GM18519 (cell line): ENCODE measurements around the gene SIRPA.

Experiments used
- ATAC-seq: cut with Tn5 transposase; IDR thresholded peaks from one replicate; pipeline ENCODE4 v1.9.1; 2021; ENCODE audit warnings: mild to moderate bottlenecking, moderate library complexity; ENCODE audit not compliant: unreplicated experiment, low FRiP score

SIRPA gene

DNA sequence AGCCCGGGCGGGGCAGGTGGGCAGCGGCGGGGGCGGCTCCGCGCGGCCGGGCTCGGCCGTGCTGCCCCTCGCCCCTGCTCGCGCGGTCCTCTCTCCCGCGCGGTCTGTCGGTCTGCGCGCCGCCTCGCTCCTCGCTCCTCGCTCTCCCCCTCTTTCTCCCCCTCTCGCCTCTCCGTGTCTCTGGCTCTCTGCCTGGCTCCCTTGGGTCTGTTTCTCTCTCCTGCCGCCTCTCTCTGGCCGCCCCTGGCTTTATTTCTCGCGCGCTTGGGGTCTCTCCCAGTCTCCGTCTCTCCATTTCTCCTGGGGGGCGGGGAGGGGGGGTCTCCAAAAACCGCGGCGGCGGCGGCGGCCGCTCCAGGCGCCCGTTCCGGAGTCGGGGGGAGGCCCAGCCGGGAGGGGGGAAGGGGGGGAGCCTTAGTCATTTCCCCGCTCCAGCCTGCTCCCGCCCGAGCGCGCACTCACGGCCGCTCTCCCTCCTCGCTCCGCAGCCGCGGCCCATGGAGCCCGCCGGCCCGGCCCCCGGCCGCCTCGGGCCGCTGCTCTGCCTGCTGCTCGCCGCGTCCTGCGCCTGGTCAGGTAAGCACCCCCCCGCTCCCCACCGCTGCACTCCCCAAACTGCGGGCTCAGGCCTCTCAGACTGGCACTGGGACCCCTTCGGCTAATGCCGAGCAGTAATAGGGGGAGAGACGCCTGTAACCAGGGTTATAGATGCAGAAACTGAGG is at the start of gene SIRPA:
SIRPA (plus strand) TSS at position 457 of the 723 bp plus-strand sequence; CDS start at position 498, 41 bp downstream.
- ATAC-seq, result no peak

DNA sequence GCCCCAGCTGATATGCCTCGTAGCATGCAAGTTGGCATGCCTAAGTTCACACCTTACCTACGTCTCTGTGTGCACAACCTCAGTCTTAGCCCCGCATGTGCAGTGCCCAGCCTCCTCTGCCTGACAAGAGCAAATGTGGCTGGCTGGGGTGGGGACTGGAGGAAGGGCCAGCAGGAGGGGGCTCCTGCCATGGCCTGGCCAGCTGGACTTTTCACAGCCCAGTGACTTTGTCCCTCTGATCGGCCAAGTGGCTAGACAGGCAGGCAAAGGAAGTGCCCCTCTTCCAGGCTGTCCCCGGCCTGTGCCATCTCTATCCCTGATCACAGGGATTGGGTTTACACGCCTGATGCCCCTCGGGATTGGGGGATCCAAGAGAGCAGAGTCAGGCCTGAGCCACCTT is 49.5 kb upstream of the SIRPA start:
- ATAC-seq, result no peak

DNA sequence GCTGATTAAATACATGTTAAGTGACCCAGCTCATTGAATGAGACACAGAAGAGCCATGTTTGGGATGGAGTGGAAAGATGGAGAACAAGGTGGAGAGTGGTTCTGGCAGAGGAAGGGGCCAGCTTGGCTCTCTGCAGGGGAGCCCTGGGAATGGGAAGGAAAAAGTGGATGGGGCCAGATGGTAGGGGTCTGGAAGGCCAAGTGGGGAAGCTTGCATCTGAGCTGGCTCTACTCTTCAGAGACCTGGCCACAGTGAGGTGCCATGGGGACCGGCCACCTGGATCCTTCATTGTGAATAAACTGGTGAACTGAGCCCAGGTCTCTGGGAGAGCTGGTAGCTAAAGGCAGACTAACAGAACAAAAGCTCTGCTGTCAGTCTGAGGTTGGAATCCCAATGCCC is 48.9 kb upstream of the SIRPA start:
- ATAC-seq, result no peak

DNA sequence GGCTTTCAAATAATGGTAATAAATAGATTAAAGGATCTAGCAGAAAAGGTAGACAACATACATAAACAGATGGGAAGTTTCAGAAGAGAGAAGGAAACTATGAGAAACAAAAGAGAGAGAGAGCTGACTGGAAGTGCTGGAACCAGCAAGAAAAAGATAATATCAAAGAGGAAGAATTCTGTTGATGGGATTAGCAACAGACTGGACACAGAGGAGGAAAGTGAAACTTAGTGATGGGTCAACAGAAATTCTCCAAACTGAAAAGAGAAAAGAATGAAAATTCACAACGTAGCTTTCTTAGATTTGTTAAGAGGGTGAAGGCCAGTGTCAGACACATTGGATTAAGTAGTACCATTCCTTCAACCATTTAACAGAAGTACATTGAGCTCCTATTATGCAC is 48.3 kb upstream of the SIRPA start:
- ATAC-seq, result no peak

DNA sequence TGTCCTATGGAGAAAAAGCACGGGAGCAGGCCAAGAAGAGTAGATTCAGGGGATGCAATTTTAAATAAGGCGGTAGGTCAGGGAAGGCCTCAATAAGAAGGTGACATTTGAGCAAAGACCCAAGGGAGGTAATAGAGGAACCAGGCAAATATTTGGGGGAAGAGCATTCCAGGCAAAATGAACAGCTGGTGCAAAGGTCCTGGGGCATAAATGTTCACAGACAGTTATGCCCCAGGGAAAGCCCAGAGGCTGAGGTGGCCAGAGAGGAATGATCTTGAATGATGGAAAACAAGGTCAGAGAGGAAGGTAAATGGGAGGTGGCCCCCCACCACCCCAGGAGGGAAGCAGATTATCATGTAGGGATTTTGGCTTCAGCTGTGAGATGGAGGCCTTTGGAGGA is 47.4 kb upstream of the SIRPA start:
- no peak for ATAC-seq

DNA sequence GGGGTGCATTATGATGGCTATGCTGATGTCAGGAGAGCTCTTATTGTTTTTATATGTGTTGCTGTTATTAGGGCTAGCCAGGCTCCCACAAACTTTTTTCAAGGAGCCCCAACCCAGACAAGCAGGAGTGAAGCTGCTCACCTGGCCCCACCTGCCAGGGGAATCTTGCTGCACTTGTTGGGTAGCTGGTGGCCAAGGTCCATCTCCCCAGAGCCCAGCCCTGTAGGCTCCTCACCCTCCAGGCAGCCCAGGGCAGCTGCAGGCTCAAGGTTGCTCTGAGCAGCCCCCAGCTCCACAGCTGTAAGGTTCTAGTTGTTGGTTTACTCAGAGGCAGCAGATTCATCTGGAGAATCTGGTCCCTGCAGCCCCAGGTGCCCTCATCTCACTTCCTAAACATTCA is 46.8 kb upstream of the SIRPA start:
- no peak for ATAC-seq

DNA sequence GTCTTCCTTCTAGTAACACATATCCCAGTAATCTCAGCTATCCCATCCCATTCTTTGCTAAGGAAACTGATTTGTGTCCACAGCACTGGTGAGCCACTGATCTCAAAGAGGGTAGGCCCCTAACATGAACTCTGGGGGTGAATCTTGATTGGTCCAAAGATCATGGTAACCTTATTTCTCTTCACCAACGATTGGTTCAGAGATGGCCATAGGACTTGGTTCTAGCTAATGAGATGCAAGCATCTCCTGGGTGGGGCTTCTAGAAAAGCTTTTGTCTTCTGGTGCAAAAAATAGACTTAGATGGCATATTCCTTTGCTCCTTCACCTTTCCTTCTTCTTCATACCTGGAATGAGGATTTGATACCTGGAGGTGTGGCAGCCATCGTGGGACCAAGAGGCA is 43.8 kb upstream of the SIRPA start:
- no peak for ATAC-seq

DNA sequence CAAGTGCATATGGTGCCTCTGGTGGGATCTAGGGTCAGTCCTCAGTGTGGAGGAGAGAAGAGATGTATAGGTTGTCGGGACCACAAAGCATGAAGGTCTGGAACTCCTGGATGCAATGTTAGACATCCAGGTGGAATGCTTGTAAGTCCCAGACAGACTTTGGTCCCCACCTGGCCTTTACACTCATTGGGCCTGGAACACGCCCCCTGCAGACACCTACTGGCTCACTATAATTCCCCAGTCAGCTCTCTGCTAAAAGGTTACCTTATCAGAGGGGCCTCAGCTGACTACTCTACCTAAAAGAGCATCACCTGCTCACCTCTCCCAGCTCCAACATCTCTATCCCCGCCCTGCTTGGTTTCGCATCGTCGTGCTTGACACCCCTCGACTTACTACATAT is 41.7 kb upstream of the SIRPA start:
- ATAC-seq, result no peak

DNA sequence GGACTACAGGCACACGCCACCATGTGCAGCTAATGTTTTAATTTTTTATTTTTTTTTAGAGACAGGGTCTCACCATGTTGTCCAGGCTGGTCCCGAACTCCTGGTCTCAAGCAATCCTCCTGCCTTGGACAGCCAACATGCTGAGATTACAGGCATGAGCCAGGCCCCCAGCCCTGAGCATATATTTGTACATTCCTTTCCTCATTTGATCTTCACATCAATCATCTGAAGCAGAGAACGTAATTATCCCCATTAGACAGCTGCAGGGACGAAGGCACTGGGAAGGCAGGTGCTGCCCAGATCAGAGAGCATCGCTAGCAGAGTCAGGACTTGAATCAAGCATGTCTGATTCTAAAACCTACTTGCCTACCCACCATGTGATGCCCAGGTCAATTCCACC is 41.0 kb upstream of the SIRPA start:
- no peak for ATAC-seq

DNA sequence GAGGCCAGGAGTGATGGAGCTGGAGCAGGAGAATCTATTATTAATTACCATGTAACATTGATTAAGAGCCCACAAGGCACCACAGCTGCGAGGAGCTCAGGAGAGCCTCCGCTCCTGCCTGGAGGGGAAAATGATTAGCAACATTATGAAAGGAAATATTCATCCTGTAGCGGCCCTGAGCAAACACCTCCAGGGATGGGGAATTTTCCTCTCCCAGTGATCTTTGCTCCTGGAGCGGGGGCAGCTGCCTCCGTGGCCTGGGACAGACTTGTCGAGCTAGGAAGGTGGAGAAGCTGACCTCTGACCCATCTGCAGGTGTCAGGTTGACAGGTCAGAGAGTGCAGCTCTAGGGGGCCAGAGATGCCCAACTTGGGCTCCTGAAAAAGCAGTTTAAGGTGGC is 40.1 kb upstream of the SIRPA start:
- ATAC-seq, result no peak

DNA sequence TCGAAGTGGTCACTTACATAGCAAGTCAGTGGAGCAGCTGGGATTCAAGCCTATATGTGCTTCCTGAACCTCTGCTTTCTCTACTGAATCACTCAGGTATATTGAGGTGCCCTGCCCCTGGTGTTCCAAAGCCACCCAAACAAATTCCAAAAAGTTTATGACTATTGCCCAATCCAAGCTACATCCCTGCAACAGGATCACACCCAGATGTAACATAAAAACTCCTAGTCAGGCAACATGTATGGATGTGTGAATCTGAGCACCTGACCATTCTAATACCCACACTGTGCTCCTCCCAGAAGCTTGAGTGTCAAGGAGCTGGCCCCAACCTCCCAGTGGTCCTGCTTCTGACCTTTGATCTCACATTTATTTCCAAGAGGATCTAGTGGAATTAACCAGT is 39.5 kb upstream of the SIRPA start:
- no peak for ATAC-seq

DNA sequence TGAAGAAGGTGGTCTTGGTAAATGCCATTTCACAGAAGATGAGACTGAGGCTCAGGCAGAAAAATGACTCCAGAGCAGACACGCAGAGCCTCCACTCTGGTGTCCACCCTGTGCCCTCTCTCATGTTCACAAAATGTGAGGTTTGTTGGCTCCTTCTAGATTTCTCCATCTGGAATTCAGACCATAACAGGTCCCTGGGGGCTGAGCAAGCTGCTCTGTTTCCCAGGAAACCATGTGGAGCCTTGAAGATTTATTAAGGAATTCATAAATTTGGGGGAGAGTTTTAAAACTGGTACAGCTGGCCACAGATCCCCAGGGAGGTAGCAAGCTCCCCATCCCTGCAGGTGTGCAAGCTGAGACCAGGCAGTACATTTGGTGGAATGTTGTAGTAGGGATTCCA is 38.8 kb upstream of the SIRPA start:
- no peak for ATAC-seq

DNA sequence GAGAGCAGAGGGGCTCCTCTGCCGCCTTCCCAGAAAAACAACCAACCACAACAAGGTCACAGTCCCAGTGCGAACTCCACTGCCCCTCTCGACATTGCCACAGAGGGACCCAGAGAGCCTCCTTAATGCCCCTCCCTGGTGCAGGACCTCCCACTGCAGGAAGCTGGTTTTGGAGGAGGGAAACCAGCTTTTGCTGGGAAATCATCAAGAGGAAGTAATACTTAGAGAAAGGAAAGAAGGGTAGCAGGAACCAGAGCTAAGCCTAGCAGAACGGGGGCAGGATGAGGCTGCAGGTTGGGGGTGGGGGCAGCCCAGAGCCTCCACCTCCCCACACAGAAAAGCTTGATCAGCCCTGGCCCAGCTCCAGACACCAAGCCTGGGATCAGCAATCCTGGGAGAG is 37.7 kb upstream of the SIRPA start:
- ATAC-seq, result no peak

DNA sequence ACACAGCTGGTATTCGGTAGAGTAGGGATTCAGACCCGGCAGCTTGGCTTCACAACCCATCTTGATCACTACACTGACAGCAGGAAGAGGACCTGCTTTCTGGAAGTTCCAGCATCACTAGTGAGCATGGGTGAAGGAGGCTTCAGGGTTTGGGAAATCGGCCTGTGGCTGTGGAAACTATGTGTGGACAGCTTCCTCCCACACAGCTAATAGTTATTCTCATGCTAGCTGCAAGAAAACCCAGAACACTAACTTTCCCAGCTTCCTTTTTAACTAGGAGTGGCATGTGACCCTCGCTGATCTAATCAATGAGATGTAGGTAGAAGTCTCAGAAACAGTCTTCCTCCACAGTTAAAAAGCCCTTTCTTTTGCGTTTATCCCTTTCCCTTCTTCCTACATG is 36.3 kb upstream of the SIRPA start:
- no peak for ATAC-seq

DNA sequence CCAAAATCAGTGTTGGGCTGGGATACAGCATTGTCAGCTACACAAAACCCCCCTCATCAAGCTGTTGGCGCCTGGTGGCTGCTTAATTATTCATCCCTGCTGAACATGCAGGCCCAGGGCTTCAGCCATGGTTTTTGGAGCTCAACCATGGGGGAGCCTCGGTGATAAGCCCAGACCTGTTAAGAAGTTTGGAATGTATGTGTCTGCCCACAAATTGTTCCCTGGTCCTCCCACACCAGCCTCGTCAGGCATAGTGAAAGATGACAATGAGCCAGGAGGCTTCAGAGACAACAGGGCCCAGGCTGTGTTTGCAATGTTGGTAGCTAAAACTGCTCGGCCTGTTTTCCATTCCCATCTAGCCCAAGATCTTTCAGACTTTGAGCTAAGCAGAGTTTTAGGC is 34.8 kb upstream of the SIRPA start:
- no peak for ATAC-seq

DNA sequence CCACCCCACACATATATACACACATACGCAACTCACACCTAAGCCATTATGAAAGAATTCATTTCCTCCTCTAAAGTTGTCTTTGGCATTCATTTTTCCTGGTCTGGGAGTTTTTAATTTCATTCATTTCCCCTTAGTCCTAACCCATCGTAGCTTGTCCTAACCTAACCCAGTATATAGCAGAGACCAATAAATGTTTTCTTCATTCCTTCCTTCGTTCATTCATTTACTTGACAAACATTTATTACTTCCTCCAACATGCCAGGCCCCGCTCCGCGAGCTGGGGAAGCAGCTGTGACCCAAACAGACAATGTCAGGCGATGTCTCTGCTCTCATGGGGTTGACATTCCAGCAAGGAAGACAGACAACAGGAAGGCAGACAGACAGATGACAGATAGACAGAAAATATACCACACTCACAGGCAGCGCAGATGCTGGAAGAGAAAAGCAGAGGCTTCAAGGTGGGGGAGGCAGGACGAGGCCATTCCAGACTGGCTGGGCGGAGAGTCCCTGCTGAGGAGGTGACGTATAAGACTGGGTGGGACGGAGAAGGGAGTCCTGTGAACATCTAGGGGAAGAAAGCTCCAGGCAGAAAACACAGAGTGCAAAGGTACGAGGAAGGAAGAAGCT is 33.7 kb upstream of the SIRPA start:
- ATAC-seq, result no peak

DNA sequence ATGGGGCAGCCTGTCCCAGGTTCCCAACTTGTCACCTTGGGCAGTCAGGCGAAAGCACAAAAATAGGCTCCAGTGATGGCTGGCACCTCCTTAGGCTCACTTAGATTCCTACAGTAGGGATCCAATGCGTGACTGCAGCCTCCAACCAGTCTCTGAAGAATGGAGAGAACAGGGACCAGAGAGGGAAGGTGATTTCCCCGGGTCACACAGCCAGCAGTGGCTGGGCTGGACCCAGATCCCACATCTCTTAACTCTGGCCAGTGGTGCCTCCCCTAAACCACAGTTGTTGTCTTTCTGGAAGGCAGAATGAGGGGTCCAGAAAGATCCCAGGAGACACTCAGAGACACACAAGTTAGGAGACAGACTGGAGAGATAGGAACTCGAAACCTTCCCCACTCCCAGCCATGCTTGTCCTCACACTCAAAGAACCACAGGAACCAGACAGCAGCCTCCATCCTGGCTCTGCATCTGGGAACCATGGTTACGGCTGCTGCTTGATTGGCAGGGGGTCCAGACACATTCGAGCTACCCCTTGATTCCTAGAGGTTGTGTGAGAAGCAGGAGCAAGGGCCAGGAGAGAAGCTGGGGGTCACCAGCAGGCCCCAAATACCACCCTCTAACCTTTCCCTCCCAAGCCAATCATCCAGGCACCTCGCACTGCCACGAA is 33.1 kb upstream of the SIRPA start:
- ATAC-seq, result no peak

DNA sequence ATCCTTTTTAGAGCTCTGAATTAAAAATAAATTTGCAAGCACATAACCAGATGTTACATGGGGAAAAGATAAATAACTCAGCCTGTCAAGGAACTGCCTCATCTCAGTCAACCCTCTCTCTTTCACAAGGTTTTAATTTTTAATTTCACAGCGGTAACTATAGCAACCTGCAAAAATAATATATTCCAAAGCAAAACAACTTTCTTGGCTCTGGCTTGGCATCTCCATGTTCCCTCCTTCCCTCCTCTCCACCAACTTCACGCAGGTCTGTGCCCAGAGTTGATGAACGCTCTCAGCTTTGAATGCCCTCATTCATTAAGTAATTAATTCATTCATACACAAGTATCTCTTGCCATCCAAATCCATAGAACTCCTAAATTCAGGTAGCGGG is 32.5 kb upstream of the SIRPA start:
- ATAC-seq, result no peak

DNA sequence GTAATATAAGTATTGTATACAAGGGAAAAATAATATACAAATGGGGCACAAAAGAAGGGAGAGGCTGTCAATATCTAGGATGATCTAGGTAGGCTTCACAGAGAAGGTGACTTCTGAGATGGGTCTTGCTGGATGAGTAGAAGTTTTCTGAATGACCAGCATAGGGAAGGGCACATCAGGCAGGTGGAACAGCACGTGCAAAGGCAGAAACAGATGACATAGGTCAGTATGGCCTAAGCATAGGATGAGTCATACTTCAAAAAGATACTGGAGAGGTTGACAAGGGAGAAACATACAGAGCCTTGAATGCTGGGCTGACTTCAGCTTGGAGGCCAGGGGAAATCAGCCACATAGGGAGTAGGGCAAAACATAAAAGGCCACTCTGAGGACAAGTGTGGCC is 31.9 kb upstream of the SIRPA start:
- no peak for ATAC-seq

DNA sequence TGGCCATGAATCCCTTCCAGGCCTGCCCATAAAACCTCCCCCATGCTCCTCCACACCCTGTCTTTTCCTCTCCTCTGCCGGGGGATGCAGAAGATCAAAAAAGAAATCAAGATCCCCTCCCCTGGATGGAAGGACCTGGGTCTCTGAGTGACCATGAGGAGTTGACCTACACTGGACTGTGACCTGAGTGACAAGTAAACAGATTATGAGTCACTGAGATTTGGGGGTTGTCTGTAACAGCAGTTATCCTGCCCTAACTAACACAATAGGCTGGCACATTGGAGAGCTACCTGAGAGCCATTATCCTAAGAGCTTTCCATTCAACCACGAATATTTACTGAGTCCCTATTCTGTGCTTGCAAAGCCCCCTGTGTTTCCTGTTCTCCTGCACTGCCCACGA is 28.4 kb upstream of the SIRPA start:
- no peak for ATAC-seq

DNA sequence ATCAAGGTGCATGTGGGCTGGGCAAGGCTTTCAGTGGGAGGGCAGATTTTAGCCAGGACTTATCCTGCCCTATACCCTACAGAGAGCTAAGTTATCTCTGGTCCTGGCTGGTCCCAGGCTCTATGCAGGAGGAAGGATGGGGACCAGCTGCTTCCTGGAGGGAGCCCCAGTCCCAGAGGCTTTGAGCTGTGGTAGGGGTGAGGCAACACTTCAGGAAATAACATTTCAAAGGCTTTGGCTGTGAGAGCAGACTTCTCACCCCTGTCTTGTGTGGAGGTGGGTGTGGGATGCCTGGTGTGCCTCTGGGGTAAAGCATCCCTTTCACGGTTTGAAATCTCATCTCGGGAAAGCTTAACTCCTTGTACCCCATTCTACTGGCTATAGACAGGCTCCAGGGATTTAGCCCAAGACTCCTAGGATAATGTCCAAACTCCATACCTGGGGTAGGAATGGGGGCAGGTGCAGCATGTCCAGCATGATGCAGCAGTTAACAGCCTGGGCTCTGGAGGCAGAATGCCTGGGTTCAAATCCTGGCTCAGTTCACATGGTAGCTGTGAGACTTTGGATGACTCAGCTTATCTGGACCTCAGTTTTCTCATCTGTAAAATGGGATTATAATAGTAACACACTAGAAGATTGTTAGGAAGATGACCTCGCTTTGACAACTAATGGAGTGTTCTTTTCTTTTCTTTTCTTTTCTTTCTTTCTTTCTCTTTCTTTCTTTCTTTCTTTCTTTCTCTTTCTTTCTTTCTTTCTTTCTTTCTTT is 27.5 kb upstream of the SIRPA start:
- no peak for ATAC-seq
